Middle frontal gyrus (tissue), 1 donor: ENCODE data around the gene PSORS1C2.

ENCODE experiments used
- DNase-seq: peaks from one replicate; pipeline ENCODE4 v3.0.0-alpha.2; 2015; ENCODE audit warnings: low spot score; ENCODE audit errors: extremely low spot score

Gene PSORS1C2

GRCh38 chr6:31140643-31141042 is 1.8 kb upstream of the PSORS1C2 start:
- DNase-seq: no peak

GRCh38 chr6:31139599-31139998 is 733 bp upstream of the PSORS1C2 start:
- DNase-seq: no peak

- no peak for DNase-seq
Observed at GRCh38 chr6:31135710-31136109, 3.2 kb downstream of the PSORS1C2 start.

GRCh38 chr6:31132806-31133205 is 6.1 kb downstream of the PSORS1C2 start:
- DNase-seq: no peak

GRCh38 chr6:31131595-31131994 is 7.3 kb downstream of the PSORS1C2 start:
- no peak for DNase-seq

GRCh38 chr6:31130751-31131150 is 8.1 kb downstream of the PSORS1C2 start:
- DNase-seq: no peak

GRCh38 chr6:31129130-31129529 is 9.7 kb downstream of the PSORS1C2 start:
- no peak for DNase-seq

- no peak for DNase-seq
Observed at GRCh38 chr6:31128093-31128676, 10.7 kb downstream of the PSORS1C2 start.

- no peak for DNase-seq
Observed at GRCh38 chr6:31126396-31127175, 12.3 kb downstream of the PSORS1C2 start.

GRCh38 chr6:31125586-31126363 is 13.1 kb downstream of the PSORS1C2 start:
- DNase-seq: no peak

- DNase-seq: no peak
Observed at GRCh38 chr6:31125162-31125561, 13.7 kb downstream of the PSORS1C2 start.

- no peak for DNase-seq
Observed at GRCh38 chr6:31122791-31123706, 15.8 kb downstream of the PSORS1C2 start.

- DNase-seq: no peak
Observed at GRCh38 chr6:31121131-31121790, 17.6 kb downstream of the PSORS1C2 start.

GRCh38 chr6:31120151-31120915 is 18.5 kb downstream of the PSORS1C2 start, which contains the start of gene CDSN:
CDSN (minus strand) TSS chr6:31120446; CDS start chr6:31120419, 27 bp downstream.
- DNase-seq: no peak

- DNase-seq: no peak
Observed at GRCh38 chr6:31118178-31118577, 20.7 kb downstream of the PSORS1C2 start.

- DNase-seq: no peak
Observed at GRCh38 chr6:31116661-31117385, 22.0 kb downstream of the PSORS1C2 start.

- DNase-seq: no peak
Observed at GRCh38 chr6:31115941-31116560, 22.8 kb downstream of the PSORS1C2 start.

GRCh38 chr6:31114970-31115849 is 23.7 kb downstream of the PSORS1C2 start:
- no peak for DNase-seq
